ENCODE results near the gene KDM6B. TPM values are rescaled to one million over a fixed set of nuclear protein-coding genes. Genes with fewer than 3 reads are reported as not detected.

KDM6B gene
- total RNA-seq, 1 experiment from 2014 or later: 28.9 TPM

DNA sequence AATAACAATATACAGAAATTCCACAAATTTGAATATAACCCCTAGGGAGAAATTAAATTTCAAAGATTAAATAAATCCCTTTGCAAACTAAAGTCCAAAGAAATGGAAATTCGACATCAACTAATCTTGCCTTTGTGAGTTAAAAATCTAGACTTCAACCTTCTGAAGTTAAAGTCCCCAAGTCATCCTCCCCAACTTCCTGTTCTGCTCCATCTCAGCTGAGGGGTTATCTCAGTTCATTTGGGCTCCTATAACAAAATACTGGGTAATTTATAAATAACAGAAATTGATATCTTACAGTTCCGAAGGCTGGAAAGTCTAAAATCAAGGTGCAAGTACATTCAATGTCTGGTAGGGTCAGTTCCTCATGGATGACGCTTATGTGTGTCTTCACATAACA, 22.8 kb upstream of the KDM6B start:
- Histone ChIP-seq H3K9ac (ENCODE audit: extremely low read depth, insufficient read length, low read length) (no peak overlapping the region), H3K18ac (ENCODE audit: insufficient read length, low read depth, low read length) (no peak overlapping the region), H3K4ac (ENCODE audit: low read depth, low read length) (no peak overlapping the region), H3K56ac (ENCODE audit: insufficient read length, low read depth, low read length) (no peak overlapping the region), H3K9me3 (ENCODE audit: control insufficient read depth, low read depth, low read length) (no peaks in the 10 kb centered on the region), H2AK5ac (ENCODE audit: insufficient read length, low read length) (no peak overlapping the region), H3K79me2 (ENCODE audit: insufficient read depth, low read length) (no peaks in the 10 kb centered on the region), H3K23me2 (ENCODE audit: insufficient read length, low read depth, low read length, poor library complexity, severe bottlenecking) (no peaks in the 10 kb centered on the region), H2BK120ac (ENCODE audit: low read depth, low read length, poor library complexity, severe bottlenecking) (no peak overlapping the region), H4K5ac (ENCODE audit: insufficient read length, low read depth, low read length) (no peak overlapping the region), H3K79me1 (ENCODE audit: insufficient read depth, low read depth, low read length, poor library complexity, severe bottlenecking) (no peaks in the 10 kb centered on the region), H3K14ac (ENCODE audit: insufficient read depth, low read length) (no peak overlapping the region), H3T11ph (ENCODE audit: low read length) (no peak overlapping the region), H2BK20ac (ENCODE audit: low read depth, low read length, poor library complexity, severe bottlenecking) (no peak overlapping the region), H2AFZ (ENCODE audit: low read length) (no peak overlapping the region), H3K23ac (ENCODE audit: insufficient read length, low read depth, low read length) (no peak overlapping the region), H3K4me1 (ENCODE audit: insufficient read depth, low read length) (no peaks in the 10 kb centered on the region), H3K27ac (ENCODE audit: insufficient read length, low read depth, low read length) (no peak overlapping the region), H2BK5ac (ENCODE audit: insufficient read length, low read length) (no peak overlapping the region), H3K4me2 (ENCODE audit: insufficient read depth, insufficient read length, low read length) (no peak overlapping the region), H4K91ac (ENCODE audit: insufficient read length, low read depth, low read length) (no peak overlapping the region), H2BK12ac (ENCODE audit: insufficient read length, low read depth, low read length) (no peak overlapping the region), H3K27me3 (ENCODE audit: insufficient read depth, low read length) (no peaks in the 10 kb centered on the region; the same call in 1 of the 2 replicates), H4K20me1 (ENCODE audit: control insufficient read depth, insufficient read depth, insufficient read length) (no peaks in the 10 kb centered on the region), H2BK15ac (ENCODE audit: low read depth, low read length) (no peak overlapping the region), H4K8ac (replicated peaks; ENCODE audit: insufficient read length, low read depth, low read length) (no peak overlapping the region)
- Mint-ChIP-seq H3K4me1 (peaks cover 0 to 4% of the 10 kb centered on the region in 2 experiments; a peak in 2 of 4 replicates), H3K27me3 (ENCODE audit: low read depth) (peaks cover 14% of the 10 kb centered on the region), H3K27ac (no peak overlapping the region), H3K4me3 (no peak overlapping the region), H3K36me3 (ENCODE audit: insufficient read depth in 1 of 3, low read depth in 3 of 3) (no peaks in the 10 kb centered on the region), H3K9me3 (no peaks in the 10 kb centered on the region)
- DNase-seq: no peak
- TF ChIP-seq, protein P1, sequence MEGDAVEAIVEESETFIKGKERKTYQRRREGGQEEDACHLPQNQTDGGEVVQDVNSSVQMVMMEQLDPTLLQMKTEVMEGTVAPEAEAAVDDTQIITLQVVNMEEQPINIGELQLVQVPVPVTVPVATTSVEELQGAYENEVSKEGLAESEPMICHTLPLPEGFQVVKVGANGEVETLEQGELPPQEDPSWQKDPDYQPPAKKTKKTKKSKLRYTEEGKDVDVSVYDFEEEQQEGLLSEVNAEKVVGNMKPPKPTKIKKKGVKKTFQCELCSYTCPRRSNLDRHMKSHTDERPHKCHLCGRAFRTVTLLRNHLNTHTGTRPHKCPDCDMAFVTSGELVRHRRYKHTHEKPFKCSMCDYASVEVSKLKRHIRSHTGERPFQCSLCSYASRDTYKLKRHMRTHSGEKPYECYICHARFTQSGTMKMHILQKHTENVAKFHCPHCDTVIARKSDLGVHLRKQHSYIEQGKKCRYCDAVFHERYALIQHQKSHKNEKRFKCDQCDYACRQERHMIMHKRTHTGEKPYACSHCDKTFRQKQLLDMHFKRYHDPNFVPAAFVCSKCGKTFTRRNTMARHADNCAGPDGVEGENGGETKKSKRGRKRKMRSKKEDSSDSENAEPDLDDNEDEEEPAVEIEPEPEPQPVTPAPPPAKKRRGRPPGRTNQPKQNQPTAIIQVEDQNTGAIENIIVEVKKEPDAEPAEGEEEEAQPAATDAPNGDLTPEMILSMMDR (conservative IDR thresholded peaks at IDR 0.05): no peak
- no CpG with 5 or more reads among the region's 3 CpGs for WGBS (ENCODE audit: extremely low coverage, insufficient read length, low lambda C conversion rate)

Data from H9 (cell line).